ENCODE measurements around the gene FGL2. TPM values are rescaled to one million over a fixed set of nuclear protein-coding genes. Genes with fewer than 3 reads are reported as not detected.

The FGL2 gene
- not detected in 2 replicates for polyA plus RNA-seq (2011; rRNA removed)
- not detected in 2 replicates for polyA plus RNA-seq (2012; cell fraction: cytosol; rRNA removed)
- polyA plus RNA-seq (2012; cell fraction: nucleus; rRNA removed): not detected in 2 replicates
- polyA plus RNA-seq (2017; fragmentation: RNase III; extraction: RNeasy Plus Mini Kit Qiagen cat#74134 plus additional on column Dnase treatment): not detected in 3 replicates
- polyA minus RNA-seq (2011; rRNA and poly(A)+ RNA removed): not detected in 2 replicates

GRCh38 chr7:77199013-77199966 lies at the start of gene FGL2:
TSS of gene FGL2 (minus strand) at chr7:77199819. CDS start at chr7:77199793, 26 bp downstream.
- ChIA-PET CTCF (interaction anchor here (2.2 kb wide), 1 partner anchor 48 kb away, joined by 8 read pairs; no protein-coding TSS in a partner anchor), POLR2A (no interaction called here)
- Histone ChIP-seq H3K4me1 (no peaks in the 10 kb centered on the region), H3K4me3 (no peak within 1 kb of the TSS), H3K4me2 (no peak within 1 kb of the TSS), H3K9me3 (no peaks in the 10 kb centered on the region), H3K27ac (no peak within 1 kb of the TSS)
- TF ChIP-seq HOXB13 (CRISPR knock-in tag; IDR thresholded peaks at IDR 0.05; ENCODE audit: low read depth) (no peak), PBX3 (IDR thresholded peaks at IDR 0.05) (no peak), ATOH8 (CRISPR knock-in tag; IDR thresholded peaks at IDR 0.05; ENCODE audit: low read depth) (no peak), RARB (CRISPR knock-in tag; IDR thresholded peaks at IDR 0.05) (no peak), JUN (IDR thresholded peaks at IDR 0.05) (no peak), PHF8 (IDR thresholded peaks at IDR 0.05; ENCODE audit: borderline replicate concordance, low read depth) (no peak), CTCF (IDR thresholded peaks at IDR 0.05) (no peak), POLR2AphosphoS2 (conservative IDR thresholded peaks at IDR 0.05; ENCODE audit: low read length) (no peak), ZFP36 (IDR thresholded peaks at IDR 0.05; ENCODE audit: borderline replicate concordance, partially characterized antibody) (no peak), ESRRA (IDR thresholded peaks at IDR 0.05; ENCODE audit: borderline replicate concordance, low read length) (no peak), RAD21 (conservative IDR thresholded peaks at IDR 0.05 in 1 of 2, IDR thresholded peaks at IDR 0.05 in 1 of 2) (no peak), CBX2 (IDR thresholded peaks at IDR 0.05; ENCODE audit: borderline replicate concordance, low read depth) (no peak), EHMT2 (IDR thresholded peaks at IDR 0.05; ENCODE audit: low read depth) (no peak), EHF (CRISPR knock-in tag; IDR thresholded peaks at IDR 0.05) (no peak), MAX (IDR thresholded peaks at IDR 0.05) (no peak), FOSL2 (IDR thresholded peaks at IDR 0.05) (no peak), FOSL2 (CRISPR knock-in tag; IDR thresholded peaks at IDR 0.05) (no peak), MAFK (IDR thresholded peaks at IDR 0.05; ENCODE audit: partially characterized antibody) (no peak), NFE2L2 (conservative IDR thresholded peaks at IDR 0.05; ENCODE audit: low read length) (no peak)
- FAIRE-seq: no peak
- no peak for ATAC-seq
- WGBS (ENCODE audit: missing lambda C conversion rate): 63% methylated on average over 15 of the region's 15 CpGs
- DNase-seq (ENCODE audit: low read depth in 1 of 2, low spot score in 1 of 2): no peak

GRCh38 chr7:77248154-77248553 lies 48.5 kb upstream of the FGL2 start:
- Histone ChIP-seq H3K9me3 (no peaks in the 10 kb centered on the region), H3K4me3 (no peak overlapping the region), H3K4me1 (no peaks in the 10 kb centered on the region), H3K4me2 (no peak overlapping the region), H3K27ac (no peak overlapping the region)
- ATAC-seq (no peak), DNase-seq (ENCODE audit: low read depth in 1 of 2, low spot score in 1 of 2) (no peak), FAIRE-seq (no peak)
- 66% methylated on average over 3 of the region's 3 CpGs for WGBS (ENCODE audit: missing lambda C conversion rate)
- CTCF ChIA-PET: interaction anchor here (0.6 to 2.9 kb wide), 12 partner anchors 10 to 865 kb away, joined by 3 to 14 read pairs (median 6); partner anchors contain the start of genes CCDC146 and FGL2
- POLR2A ChIA-PET: no interaction called here
- TF ChIP-seq, protein P1, sequence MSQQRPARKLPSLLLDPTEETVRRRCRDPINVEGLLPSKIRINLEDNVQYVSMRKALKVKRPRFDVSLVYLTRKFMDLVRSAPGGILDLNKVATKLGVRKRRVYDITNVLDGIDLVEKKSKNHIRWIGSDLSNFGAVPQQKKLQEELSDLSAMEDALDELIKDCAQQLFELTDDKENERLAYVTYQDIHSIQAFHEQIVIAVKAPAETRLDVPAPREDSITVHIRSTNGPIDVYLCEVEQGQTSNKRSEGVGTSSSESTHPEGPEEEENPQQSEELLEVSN (IDR thresholded peaks at IDR 0.05; ENCODE audit: borderline replicate concordance, low read depth): no peak
- no peak for TF ChIP-seq FOSB (CRISPR knock-in tag; IDR thresholded peaks at IDR 0.05)
- TF ChIP-seq HOXA7 (CRISPR knock-in tag; IDR thresholded peaks at IDR 0.05): no peak
- no peak for TF ChIP-seq RFX5 (IDR thresholded peaks at IDR 0.05)
- no peak for TF ChIP-seq ZSCAN20 (CRISPR knock-in tag; IDR thresholded peaks at IDR 0.05)
- TF ChIP-seq MYC (IDR thresholded peaks at IDR 0.05; ENCODE audit: borderline replicate concordance, low read length): no peak
- TF ChIP-seq RNF2 (IDR thresholded peaks at IDR 0.05; ENCODE audit: borderline replicate concordance, low read depth): no peak
- TF ChIP-seq PHF8 (IDR thresholded peaks at IDR 0.05; ENCODE audit: borderline replicate concordance, low read depth): no peak
- no peak for TF ChIP-seq KDM5A (IDR thresholded peaks at IDR 0.05)
- TF ChIP-seq EHF (CRISPR knock-in tag; IDR thresholded peaks at IDR 0.05): no peak
- TF ChIP-seq MAZ (IDR thresholded peaks at IDR 0.05; ENCODE audit: borderline replicate concordance, low read depth, low read length): no peak
- TF ChIP-seq ATOH8 (CRISPR knock-in tag; IDR thresholded peaks at IDR 0.05; ENCODE audit: low read depth): no peak
- no peak for TF ChIP-seq CHD4 (IDR thresholded peaks at IDR 0.05; ENCODE audit: borderline replicate concordance)
- no peak for TF ChIP-seq MAX (IDR thresholded peaks at IDR 0.05)

All from A549 (cell line).